HG02870 (cell line): ENCODE measurements around the gene TMEM135.
"Not testable (repeated sequence)": the region's sequence is repeated elsewhere in the genome, so short reads cannot be mapped to it uniquely, and the experiment has no call there.

ENCODE experiments used
- ATAC-seq: cut with Tn5 transposase; IDR thresholded peaks from one replicate; pipeline ENCODE4 v1.9.1; 2021; ENCODE audit warnings: mild to moderate bottlenecking, moderate library complexity; ENCODE audit not compliant: unreplicated experiment

Gene TMEM135

DNA sequence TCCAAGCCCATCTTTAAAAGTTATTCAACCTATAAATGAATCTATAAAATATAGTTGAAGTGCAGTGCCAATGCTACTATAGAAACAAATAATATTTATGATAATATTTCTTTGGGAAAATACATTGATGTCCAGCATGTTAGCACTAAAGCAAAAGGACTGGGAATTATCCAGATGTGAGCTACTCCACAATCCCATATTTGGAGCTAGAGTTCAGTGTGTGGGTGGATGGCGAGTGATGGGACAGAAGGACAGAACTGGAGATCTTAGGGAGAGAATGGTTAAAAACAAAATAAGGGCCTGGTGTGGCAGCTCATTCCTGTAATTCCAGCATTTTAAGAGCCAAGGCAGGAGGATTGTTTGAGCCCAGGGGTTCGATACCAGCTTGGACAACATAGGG, 216.8 kb downstream of the TMEM135 start:
- no peak for ATAC-seq

DNA sequence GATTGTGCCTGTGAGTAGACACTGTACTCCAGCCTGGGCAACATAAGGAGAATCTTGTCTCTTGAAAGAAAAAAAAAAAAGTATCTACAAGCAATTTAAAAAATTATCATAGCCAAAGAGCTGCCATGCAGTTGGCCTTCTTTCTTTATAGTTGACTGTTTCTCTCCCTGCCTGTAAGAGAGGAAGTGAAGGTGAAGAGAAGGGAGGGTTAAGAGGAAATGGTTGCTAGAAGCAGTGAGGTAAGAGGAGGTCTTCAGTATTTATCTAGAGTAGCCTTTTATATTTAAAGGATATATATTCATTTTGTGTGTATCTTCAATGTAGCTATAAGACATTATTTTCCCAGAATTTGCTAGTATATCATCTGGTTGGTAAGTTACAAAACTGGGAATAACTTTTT, 217.9 kb downstream of the TMEM135 start:
- ATAC-seq, result no peak

DNA sequence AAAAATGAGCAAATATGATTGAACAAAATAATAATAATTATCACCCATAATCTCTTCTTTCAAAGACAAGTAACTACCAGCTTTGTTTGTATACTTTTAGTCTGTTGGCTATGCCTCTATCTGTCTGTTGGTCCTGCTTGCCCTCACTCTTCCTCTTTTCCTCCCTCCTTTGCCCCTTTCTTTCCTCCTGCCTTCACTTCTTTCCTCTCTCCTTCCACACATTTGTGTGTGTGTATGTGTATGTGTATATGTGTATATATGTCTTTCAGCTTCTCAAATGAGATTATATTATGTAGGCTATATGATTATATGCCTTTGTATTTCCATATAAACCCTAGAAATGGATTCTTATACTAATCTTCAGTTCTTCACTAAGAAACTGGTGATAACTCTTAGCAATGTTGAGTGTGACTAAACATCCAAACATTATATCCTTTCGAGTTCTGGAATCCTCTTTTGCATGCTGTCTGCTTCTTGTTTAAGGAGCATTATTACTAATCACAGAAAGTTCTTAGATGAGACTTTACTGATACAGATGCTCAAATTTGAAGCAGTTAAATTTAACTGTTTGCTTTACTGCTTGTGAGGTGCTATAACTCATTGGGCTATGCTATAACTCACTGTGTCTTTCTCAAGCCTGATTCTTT, 219.1 kb downstream of the TMEM135 start:
- ATAC-seq, result no peak

DNA sequence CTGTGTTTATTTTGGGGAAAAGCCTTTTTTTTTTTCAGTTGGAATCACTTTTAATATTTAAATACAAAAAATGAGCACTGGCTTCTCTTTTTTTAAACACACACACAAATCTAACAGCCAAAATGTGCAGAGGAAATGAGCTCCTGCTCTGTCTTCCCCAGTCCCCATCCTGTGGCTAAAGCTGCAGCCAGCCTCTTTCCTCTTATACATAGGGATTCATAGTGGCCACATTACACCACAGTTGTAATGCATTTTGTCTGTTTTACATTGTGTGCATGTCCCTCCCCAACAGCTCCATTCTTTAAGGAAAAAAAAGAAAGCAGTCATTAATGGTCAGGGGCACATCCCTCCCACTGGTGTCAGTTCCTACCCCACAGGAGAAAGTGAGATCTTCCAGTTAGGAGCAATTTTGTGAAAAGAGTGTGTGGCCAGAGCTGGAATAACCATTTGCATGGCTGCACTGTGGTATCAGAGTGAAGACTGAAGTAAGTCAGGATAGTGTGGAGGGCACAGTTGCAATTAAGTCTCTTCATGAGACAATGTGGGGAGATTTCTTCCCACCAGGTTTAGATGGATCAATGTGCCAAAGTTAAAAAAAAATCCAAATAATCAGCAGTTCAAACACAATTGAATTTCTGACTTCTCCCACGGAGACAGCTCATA, 220.6 kb downstream of the TMEM135 start:
- no peak for ATAC-seq

DNA sequence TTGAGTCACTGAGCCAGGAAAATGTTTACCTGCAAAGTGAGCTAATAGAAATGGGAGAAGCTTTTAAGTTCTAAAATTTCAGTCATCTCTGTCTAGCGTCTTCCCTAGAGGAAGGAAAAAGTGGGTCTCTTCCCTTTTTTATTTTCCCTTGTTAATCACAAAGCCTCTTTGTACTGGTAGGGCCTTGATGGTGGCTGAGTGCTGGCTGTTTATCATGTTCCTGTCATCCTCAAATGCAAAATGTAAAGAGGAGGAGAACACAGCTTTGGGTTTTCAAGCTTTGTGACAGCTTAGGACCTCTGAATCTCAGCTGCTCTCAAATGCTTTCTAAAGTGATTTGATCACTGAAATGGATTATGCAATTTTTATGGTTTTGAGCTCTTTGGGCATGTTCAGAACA, 222.0 kb downstream of the TMEM135 start:
- no peak for ATAC-seq

DNA sequence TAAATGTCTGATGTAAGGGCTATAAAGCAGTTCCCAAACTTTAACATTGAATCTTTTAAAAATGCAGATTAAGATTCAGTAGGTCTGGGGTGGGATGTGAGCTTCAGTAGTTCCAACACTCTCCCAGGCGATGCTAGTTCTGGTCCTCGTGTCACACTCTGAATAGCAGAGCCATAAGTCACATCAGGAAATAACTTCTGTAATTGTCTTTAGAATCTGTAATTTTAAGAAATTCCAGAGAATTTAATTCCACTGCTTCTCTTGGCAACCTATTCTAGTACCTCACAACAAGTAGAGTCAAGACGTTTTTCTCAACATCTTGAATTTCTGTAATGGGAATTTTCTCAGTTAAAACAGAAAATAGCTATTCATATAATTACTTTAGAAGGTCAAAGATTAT, 223.1 kb downstream of the TMEM135 start:
- no peak for ATAC-seq

DNA sequence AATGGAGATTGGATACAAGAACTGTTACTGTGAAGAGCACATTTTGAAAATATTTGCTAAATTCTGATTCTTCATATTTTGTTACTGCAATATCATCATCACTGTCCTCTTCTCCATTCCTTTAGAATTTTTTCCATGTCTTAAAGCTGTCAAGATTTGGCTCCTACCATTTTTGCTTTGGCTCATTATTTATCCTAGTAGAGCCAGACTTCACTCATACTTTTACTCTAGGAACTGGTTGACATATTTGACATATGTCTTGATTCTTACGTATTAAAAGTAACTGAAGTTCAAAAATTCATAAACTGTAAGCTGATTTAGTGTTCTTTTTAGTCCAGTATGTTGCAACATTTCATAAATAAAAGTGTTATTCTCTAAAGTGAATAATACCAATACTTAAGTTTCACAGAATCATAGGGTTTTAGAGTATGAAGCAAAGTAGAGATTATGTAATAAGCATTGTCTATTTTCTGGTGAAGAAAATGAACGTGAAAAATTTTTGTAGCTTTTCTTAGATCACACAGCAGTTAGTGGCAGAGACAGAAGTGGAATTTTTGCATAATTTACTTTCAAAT, 225.6 kb downstream of the TMEM135 start:
- ATAC-seq, result no peak

DNA sequence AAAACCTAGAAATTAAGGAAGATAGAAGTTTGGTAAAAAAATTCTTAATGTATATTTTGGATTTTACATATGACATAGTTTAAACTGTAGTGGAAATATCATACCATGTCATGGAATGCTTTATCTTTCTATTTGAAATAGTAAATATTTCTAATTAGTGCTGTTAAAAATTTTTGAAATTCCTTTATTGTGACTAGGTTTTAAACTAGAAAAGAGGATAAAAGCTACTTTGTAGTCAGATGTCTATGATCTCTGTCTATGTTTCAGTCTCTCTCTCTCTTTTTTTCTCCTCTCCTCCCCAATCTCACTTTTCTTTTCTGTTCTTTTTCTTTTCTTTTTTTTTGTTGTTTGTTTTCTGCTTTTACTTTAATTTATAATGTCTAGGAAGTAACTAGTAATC, 226.2 kb downstream of the TMEM135 start:
- ATAC-seq, result no peak

DNA sequence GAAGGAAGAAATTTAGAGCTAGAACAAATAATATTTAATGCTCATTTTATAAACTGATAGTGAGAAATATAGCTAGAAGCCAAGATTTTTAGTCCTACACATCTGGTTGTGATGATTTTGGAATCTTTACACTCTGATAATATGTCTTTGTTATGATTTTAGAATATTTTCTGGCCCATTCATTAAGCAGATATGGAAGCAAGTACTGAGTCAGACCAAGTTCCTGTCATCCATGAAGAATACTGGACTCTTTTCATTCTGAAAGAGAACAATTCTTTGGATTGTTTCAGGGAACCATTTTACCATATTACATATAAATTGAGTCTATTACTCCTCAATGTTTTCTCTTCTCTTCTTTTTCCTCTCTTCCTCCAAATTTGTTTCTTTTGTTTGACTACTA, 227.4 kb downstream of the TMEM135 start:
- ATAC-seq, result no peak

DNA sequence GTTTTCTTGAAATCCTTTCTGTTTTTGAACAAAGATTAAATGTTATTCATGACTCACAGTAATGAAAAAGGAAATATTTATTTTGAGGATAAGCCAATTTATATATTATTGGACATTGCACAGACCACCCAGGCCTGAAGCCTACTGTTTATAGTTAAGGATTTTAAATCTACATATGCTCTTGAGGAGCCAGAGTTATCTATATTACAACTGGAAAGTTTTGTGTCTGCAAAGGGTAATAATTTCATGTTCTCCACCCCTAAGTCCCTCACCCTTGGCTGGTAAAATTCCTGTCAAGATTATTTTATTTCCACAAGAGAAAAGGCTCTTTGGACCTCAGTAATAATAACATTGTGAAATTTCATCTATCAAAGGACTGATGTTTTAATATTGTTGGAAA, 228.2 kb downstream of the TMEM135 start:
- ATAC-seq, result no peak

DNA sequence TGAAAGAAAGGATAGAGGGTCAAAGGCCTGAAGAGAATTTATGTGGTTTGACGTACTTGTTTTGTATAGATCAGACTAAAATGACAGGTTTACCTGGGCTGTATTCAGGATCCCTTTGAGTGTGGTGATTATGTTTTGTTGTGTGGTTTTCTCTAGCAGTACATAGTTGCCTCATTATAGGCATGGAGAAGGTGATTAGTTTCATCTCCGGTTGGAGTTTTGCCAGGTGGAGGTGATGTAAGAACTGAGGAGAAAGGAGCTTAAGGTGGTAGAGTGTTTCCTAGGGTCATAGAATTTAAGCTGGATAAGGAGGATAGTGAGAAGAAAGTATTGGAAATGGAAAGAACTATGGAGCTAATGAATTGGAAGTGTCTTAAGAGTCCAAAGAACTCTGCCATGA, 229.0 kb downstream of the TMEM135 start:
- no peak for ATAC-seq

DNA sequence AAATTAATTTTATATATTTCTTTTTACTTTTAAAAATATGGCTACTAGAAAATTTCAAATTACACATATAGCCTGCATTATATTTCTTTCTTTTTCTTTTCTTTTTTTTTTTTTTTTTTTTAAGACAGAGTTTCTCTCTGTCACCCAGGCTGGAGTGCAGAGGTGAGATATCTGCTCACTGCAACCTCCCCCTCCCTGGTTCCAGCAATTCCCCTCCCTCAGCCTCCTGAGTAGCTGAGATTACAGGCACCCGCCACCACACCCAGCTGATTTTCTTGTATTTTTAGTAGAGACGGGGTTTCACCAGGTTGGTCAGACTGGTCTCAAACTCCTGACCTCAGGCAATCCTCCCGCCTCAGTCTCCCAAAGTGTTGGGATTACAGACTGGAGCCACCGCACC, 234.2 kb downstream of the TMEM135 start:
- ATAC-seq, result not testable (repeated sequence)

DNA sequence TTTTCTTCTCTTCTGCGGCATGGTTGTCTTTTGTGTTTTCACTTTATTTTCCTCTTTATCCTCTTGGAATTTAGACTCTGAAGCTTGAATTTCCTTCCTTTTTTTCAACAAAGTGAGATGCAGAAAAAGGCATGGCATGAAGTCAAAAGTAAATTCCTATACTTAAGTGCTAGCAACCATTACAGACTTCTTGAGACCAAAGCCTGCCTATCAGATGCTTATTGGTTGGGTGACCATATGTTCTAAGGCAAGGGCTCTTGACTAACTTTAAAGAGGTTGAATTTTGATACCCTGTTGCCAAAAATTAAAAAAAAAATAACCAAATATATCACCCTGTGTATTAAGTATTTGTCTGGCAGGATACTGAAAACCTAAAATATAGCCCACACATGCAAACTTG, 237.4 kb downstream of the TMEM135 start:
- ATAC-seq, result no peak

DNA sequence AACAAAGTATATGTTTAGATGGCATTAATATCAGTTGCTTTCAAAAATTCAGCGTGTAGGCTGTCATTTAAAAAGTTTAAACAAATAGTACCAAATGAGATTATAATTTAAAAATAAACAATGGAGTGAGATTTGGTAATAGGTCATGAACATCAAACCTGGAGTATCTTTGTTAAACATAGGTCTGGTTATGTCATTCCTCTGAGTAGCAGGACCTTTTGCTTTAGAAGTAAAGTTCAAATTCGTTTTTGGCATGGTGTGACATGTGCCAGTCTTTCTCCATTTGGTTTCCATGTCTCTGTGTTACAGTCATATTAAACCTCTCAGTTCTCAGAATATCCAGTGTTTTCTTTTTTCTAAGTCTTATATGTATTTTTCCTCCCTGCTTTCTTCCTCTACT, 242.4 kb downstream of the TMEM135 start:
- ATAC-seq, result no peak

DNA sequence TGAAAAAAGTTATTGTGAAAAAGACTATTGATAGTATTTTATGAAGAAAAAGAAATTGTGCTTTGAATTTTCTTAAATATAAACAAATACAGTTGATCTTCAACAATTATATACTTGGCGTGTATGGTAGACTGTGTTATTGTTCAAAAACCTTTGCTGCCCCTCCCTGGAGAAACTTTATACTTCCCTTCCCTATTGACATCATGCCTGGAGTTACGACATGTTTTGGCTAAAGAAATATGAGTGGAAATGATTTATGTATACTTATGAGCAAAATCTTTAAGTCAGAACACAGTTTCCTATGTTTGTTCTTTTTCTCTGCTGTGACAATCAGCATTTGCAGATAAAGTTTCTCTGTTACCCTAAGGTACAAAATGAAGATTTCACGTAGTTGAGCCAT, 243.8 kb downstream of the TMEM135 start:
- no peak for ATAC-seq

DNA sequence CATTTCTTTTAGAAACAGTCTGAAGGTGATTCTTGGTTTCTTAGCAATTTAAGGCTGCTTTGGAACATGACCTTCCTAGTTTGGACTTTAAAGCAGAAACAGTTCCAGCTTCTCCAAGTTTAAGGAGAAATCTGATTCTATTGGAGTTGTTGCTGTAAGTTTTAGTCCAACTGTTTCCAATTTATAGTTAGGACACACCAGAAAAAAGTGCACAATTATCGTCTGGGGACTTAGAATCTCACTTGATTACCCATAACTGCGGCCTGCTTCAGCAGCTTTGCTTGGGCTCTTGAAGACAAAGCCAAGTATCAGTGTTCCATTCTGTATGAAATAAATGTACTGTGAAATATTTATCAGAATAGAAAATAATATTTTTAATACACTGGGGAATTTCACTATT, 246.6 kb downstream of the TMEM135 start:
- no peak for ATAC-seq

DNA sequence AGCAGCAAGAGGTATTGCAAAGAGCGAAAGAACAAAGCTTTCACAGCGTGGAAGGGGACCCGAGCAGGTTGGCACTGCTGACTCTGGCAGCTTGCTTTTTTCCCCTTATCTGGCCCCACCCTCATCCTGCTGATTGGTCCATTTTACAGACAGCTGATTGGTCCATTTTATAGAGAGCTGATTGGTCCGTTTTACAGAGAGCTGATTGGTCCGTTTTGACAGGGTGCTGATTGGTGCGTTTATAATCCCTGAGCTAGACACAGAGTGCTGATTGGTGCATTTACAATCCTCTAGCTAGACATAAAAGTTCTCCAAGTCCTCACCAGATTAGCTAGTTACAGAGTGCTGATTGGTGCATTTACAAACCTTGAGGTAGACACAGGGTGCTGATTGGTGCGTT, 247.9 kb downstream of the TMEM135 start:
- ATAC-seq, result not testable (repeated sequence)

DNA sequence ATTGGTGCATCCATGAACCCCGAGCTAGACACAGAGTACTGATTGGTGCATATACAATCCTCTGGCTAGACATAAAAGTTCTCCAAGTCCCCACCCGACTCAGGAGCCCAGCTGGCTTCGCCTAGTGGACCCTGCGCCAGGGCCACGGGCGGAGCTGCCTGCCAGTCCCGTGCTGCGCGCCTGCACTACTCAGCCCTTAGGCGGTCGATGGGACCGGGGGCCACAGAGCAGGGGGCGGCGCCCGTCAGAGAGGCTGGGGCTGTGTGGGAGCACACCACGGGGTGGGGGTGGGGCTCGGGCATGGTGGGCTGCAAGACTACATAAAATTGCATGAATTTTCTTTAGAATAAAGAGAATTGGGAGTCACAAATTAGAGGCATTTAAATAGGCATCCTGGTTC, 248.6 kb downstream of the TMEM135 start:
- no peak for ATAC-seq

DNA sequence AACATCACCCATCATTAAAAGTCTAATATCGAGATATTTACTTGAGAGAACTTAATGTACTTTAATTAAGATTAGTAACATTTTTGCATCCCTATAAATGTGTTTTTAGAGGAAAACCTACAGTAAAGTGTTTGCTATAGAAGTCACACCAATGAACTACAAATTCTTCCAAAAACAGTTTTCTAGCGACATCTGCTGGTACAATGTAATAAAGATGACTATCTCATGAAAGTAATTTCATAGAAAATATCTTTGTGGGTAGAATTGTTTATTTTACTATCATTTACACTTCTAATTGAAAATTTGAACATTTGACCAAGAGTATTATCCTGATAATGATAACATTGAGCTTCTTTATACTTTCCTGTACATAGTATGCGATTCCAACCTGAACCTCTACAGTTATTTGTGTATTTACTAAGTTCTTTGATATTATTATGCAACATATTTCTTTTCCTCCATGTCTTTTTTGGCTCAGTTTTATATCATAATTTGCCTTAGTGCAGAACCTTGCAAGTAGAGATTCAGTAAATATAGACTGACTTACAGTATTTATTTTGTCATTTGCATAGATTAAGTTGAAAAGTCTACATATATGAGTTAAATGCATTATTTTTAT, 252.7 kb downstream of the TMEM135 start:
- no peak for ATAC-seq

DNA sequence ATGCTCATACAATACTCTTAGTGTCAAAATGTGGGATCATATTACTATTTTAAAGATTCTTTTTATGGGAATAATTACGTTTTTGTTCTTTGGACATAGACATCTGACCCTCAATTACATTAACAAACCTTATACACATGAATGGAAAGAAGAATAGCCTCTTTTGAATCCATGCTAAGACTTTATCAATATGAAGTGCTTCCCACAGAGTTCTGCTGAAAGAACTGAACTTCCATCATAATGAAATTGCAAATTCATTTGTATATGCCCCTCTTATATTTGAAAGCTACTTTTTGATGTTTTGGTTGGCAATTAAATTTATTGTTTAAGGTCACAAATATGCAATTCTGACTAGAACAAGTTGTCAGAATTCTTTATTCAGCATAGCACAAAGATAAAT, 254.9 kb downstream of the TMEM135 start:
- no peak for ATAC-seq

DNA sequence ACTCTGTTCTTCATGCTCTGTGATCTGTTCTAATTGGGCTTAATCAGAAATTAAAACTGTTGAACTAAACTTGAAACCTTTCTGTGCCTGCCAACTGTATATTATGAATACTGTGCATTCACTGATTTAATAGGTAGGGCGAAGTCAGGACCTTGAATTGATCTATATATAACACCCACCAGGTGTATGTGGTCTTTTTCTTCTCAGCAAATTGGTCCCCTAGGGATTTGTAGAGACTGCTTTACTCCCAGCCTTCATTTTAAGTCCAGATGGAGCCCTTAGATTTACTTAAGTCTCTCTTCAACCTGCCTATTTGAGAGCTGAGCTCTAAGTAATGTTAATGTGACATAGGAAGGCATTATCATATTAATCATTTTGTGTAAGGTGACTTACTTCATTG, 257.5 kb downstream of the TMEM135 start:
- ATAC-seq, result no peak

DNA sequence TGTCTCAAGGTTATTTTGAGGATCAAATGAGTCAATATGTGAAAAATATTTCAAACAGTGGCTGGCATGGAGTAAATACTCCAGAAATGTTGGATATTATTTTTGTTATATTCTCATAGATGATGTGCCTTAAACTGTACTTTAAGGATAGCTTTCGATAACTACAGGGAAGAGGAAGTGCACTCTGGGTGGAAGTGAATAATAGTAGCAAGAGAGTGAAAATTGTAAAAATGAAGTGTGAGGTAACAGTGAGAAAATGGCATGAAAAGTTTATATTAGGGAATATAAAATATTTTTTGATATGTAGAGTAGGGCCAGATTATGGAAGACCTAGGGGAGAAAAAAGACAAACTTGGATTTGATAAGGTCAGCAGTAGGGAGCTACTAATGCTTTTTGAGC, 258.9 kb downstream of the TMEM135 start:
- ATAC-seq, result no peak
